Thyroid gland (tissue), 4 donors: ENCODE measurements around the gene KASH5.

Experiments used
- CTCF ChIP-seq, 6 experiments: fragments of 200-600 bp in 3 of 6; fragments of 450-650 bp in 3 of 6; sonication (generic) in 3 of 6; IDR thresholded peaks; one replicate each; pipeline ENCODE4 v1.5.1; 2016 to 2019; ENCODE audit warnings: antibody characterized with exemption in 6 of 6, mild to moderate bottlenecking in 2 of 6, inconsistent platforms in 1 of 6, moderate library complexity in 1 of 6
- POLR2A ChIP-seq, 2 donors: fragments of 450-650 bp; IDR thresholded peaks; one replicate each; pipeline ENCODE4 v1.6.1; 2017; ENCODE audit warnings: antibody characterized with exemption in 2 of 2, mild to moderate bottlenecking in 2 of 2, moderate library complexity in 1 of 2

- no peak for TF ChIP-seq CTCF (IDR thresholded peaks at IDR 0.05)
- TF ChIP-seq POLR2A (IDR thresholded peaks at IDR 0.05) = no peak
These were observed 44.9 kb upstream of the KASH5 start for GRCh38 chr19:49343123-49343522.
